ENCODE data around the gene NKAIN1. TPM values are rescaled to one million over a fixed set of nuclear protein-coding genes. Genes with fewer than 3 reads are reported as not detected.

Gene NKAIN1
- polyA plus RNA-seq, 3 donors, result not detected

GRCh38 chr1:31135973-31136600, 103.6 kb downstream of the NKAIN1 start:
- DNase-seq, result no peak
- no peaks in the 10 kb centered on the region for H3K27me3 ChIP-seq (ENCODE audit: control insufficient read depth in 2 of 2, insufficient read depth in 2 of 2, low read length in 2 of 2)
- no peak overlapping the region for H3K4me3 ChIP-seq (replicated peaks in 1 of 3; ENCODE audit: low read depth in 2 of 3, low read length in 3 of 3)
- no peaks in the 10 kb centered on the region for H3K4me1 ChIP-seq (ENCODE audit: control insufficient read depth in 1 of 2, insufficient read depth in 2 of 2, low read length in 2 of 2)
- intact Hi-C loops (cut with micrococcal nuclease), result no loop called here
- no peaks in the 10 kb centered on the region for H4K20me1 ChIP-seq (ENCODE audit: insufficient read depth, low read length)
- no peak overlapping the region for H3K27ac ChIP-seq (ENCODE audit: low read depth in 1 of 2, low read length in 2 of 2)
- no peaks in the 10 kb centered on the region for H3K4me1 Mint-ChIP-seq
- no peaks in the 10 kb centered on the region for H3K9me3 ChIP-seq (replicated peaks in 1 of 2; ENCODE audit: control insufficient read depth in 1 of 2, insufficient read depth in 1 of 2, low read length in 2 of 2)
- 100% methylated on average over 1 of the region's 2 CpGs for WGBS (ENCODE audit: insufficient coverage)
- H3K27ac Mint-ChIP-seq, result no peak overlapping the region
- no peak overlapping the region for H2AFZ ChIP-seq (ENCODE audit: insufficient read depth, low read depth, low read length, poor library complexity, severe bottlenecking)
- H3K9ac ChIP-seq (ENCODE audit: insufficient read depth, low read length, poor library complexity, severe bottlenecking), result no peak overlapping the region
- TF ChIP-seq, protein P1, sequence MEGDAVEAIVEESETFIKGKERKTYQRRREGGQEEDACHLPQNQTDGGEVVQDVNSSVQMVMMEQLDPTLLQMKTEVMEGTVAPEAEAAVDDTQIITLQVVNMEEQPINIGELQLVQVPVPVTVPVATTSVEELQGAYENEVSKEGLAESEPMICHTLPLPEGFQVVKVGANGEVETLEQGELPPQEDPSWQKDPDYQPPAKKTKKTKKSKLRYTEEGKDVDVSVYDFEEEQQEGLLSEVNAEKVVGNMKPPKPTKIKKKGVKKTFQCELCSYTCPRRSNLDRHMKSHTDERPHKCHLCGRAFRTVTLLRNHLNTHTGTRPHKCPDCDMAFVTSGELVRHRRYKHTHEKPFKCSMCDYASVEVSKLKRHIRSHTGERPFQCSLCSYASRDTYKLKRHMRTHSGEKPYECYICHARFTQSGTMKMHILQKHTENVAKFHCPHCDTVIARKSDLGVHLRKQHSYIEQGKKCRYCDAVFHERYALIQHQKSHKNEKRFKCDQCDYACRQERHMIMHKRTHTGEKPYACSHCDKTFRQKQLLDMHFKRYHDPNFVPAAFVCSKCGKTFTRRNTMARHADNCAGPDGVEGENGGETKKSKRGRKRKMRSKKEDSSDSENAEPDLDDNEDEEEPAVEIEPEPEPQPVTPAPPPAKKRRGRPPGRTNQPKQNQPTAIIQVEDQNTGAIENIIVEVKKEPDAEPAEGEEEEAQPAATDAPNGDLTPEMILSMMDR (IDR thresholded peaks at IDR 0.05), result no peak
- peaks cover 0 to 1% (median 1%) of the 10 kb centered on the region in 3 donors for H3K27me3 Mint-ChIP-seq (ENCODE audit: low read depth in 3 of 3)
- no peaks in the 10 kb centered on the region for H3K36me3 Mint-ChIP-seq
- no peaks in the 10 kb centered on the region for H3K79me2 ChIP-seq (ENCODE audit: insufficient read depth, low read length)
- no peak overlapping the region for H3K4me2 ChIP-seq (replicated peaks; ENCODE audit: extremely low read depth, low read length, poor library complexity, severe bottlenecking)
- H3K9me3 Mint-ChIP-seq, result peaks cover 0 to 9% (median 2%) of the 10 kb centered on the region in 7 donors
- H3K36me3 ChIP-seq (replicated peaks in 1 of 2; ENCODE audit: control insufficient read depth in 1 of 2, insufficient read depth in 2 of 2, low read length in 2 of 2), result no peaks in the 10 kb centered on the region
- no peak overlapping the region for H3K4me3 Mint-ChIP-seq

- H3K27me3 ChIP-seq (ENCODE audit: control insufficient read depth in 2 of 2, insufficient read depth in 2 of 2, low read length in 2 of 2), result no peaks in the 10 kb centered on the region
- Mint-ChIP-seq H3K36me3 (no peaks in the 10 kb centered on the region), H3K4me3 (no peak overlapping the region), H3K27ac (no peak overlapping the region), H3K4me1 (no peaks in the 10 kb centered on the region), H3K27me3 (ENCODE audit: low read depth in 3 of 3) (peaks cover 1 to 2% (median 1%) of the 10 kb centered on the region in 3 donors), H3K9me3 (peaks cover 0 to 9% (median 2%) of the 10 kb centered on the region in 7 donors)
- H3K9ac ChIP-seq (ENCODE audit: insufficient read depth, low read length, poor library complexity, severe bottlenecking), result no peak overlapping the region
- intact Hi-C loops (cut with micrococcal nuclease), result no loop called here
- H3K9me3 ChIP-seq (replicated peaks in 1 of 2; ENCODE audit: control insufficient read depth in 1 of 2, insufficient read depth in 1 of 2, low read length in 2 of 2), result no peaks in the 10 kb centered on the region
- no peak for DNase-seq
- TF ChIP-seq, protein P1 (IDR thresholded peaks at IDR 0.05), result no peak
- 50% methylated on average over 2 of the region's 7 CpGs for WGBS (ENCODE audit: insufficient coverage)
- H3K27ac ChIP-seq (ENCODE audit: low read depth in 1 of 2, low read length in 2 of 2), result no peak overlapping the region
- H4K20me1 ChIP-seq (ENCODE audit: insufficient read depth, low read length), result no peaks in the 10 kb centered on the region
- no peak overlapping the region for H3K4me3 ChIP-seq (replicated peaks in 1 of 3; ENCODE audit: low read depth in 2 of 3, low read length in 3 of 3)
- H3K4me1 ChIP-seq (ENCODE audit: control insufficient read depth in 1 of 2, insufficient read depth in 2 of 2, low read length in 2 of 2), result no peaks in the 10 kb centered on the region
- H3K79me2 ChIP-seq (ENCODE audit: insufficient read depth, low read length), result no peaks in the 10 kb centered on the region
- no peak overlapping the region for H2AFZ ChIP-seq (ENCODE audit: insufficient read depth, low read depth, low read length, poor library complexity, severe bottlenecking)
- no peak overlapping the region for H3K4me2 ChIP-seq (replicated peaks; ENCODE audit: extremely low read depth, low read length, poor library complexity, severe bottlenecking)
- H3K36me3 ChIP-seq (replicated peaks in 1 of 2; ENCODE audit: control insufficient read depth in 1 of 2, insufficient read depth in 2 of 2, low read length in 2 of 2), result no peaks in the 10 kb centered on the region
Measured at GRCh38 chr1:31133368-31133767, 106.3 kb downstream of the NKAIN1 start.

Other genes with a start within 250 kb of the NKAIN1 start
- gene PUM1, start 174.2 kb downstream of the NKAIN1 start, polyA plus RNA-seq, result 10 to 100 TPM; 55.0 to 86.1 (median 62.4) TPM
- gene SNRNP40, start 56.9 kb upstream of the NKAIN1 start, polyA plus RNA-seq, result 10 to 100 TPM; 25.6 to 56.4 (median 50.9) TPM
- gene ZCCHC17, start 57.1 kb upstream of the NKAIN1 start, polyA plus RNA-seq, result 10 to 100 TPM; 17.0 to 32.3 (median 29.3) TPM
- not detected for gene FABP3, start 133.2 kb upstream of the NKAIN1 start, polyA plus RNA-seq
- 10 to 100 TPM in 1 of 3 donors, 1 to 10 TPM in 2; 4.1 to 12.6 (median 7.8) TPM for gene SERINC2, start 173.3 kb upstream of the NKAIN1 start, polyA plus RNA-seq

Data from CD14-positive monocyte (primary cell).